Kidney epithelial cell (primary cell): Measurements from ENCODE around the gene EML3. TPM values are rescaled to one million over a fixed set of nuclear protein-coding genes. Genes with fewer than 3 reads are reported as not detected.
A peak's percentile ranks its signal among the peaks of the same experiment; 100 is the strongest.
"Not testable (repeated sequence)": the region's sequence is repeated elsewhere in the genome, so short reads cannot be mapped to it uniquely, and the experiment has no call there.

Experiments
- DNase-seq: peaks from one replicate; pipeline ENCODE4 v3.0.0-alpha.2; 2010; ENCODE audit warnings: low read depth
- H3K27me3 ChIP-seq: 2 replicates; pipeline ENCODE4 v1.6.0; 2011; ENCODE audit warnings: low read length; ENCODE audit not compliant: control insufficient read depth, insufficient read depth
- H3K36me3 ChIP-seq: 2 replicates; pipeline ENCODE4 v1.5.1; 2011; ENCODE audit warnings: low read length; ENCODE audit not compliant: control insufficient read depth, insufficient read depth
- H3K4me3 ChIP-seq: 2 replicates; pipeline ENCODE4 v1.5.1; 2011; ENCODE audit warnings: low read depth, mild to moderate bottlenecking, control low read depth, low read length
- CTCF ChIP-seq: IDR thresholded peaks from 2 replicates; pipeline ENCODE4 v1.5.1; 2011; ENCODE audit warnings: mild to moderate bottlenecking, moderate library complexity, low read length, control low read depth, inconsistent platforms; ENCODE audit not compliant: insufficient read depth, poor library complexity, severe bottlenecking
- total RNA-seq: library from RNA; depleted of rRNA; stranded (reverse); fragments of >200 nt; gene quantifications from 2 replicates; pipeline ENCODE4 v1.2.3, GENCODE V29; 2015

Gene EML3, protein sequence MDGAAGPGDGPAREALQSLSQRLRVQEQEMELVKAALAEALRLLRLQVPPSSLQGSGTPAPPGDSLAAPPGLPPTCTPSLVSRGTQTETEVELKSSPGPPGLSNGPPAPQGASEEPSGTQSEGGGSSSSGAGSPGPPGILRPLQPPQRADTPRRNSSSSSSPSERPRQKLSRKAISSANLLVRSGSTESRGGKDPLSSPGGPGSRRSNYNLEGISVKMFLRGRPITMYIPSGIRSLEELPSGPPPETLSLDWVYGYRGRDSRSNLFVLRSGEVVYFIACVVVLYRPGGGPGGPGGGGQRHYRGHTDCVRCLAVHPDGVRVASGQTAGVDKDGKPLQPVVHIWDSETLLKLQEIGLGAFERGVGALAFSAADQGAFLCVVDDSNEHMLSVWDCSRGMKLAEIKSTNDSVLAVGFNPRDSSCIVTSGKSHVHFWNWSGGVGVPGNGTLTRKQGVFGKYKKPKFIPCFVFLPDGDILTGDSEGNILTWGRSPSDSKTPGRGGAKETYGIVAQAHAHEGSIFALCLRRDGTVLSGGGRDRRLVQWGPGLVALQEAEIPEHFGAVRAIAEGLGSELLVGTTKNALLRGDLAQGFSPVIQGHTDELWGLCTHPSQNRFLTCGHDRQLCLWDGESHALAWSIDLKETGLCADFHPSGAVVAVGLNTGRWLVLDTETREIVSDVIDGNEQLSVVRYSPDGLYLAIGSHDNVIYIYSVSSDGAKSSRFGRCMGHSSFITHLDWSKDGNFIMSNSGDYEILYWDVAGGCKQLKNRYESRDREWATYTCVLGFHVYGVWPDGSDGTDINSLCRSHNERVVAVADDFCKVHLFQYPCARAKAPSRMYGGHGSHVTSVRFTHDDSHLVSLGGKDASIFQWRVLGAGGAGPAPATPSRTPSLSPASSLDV
- 20.9 and 21.1 TPM in 2 replicates for total RNA-seq

DNA sequence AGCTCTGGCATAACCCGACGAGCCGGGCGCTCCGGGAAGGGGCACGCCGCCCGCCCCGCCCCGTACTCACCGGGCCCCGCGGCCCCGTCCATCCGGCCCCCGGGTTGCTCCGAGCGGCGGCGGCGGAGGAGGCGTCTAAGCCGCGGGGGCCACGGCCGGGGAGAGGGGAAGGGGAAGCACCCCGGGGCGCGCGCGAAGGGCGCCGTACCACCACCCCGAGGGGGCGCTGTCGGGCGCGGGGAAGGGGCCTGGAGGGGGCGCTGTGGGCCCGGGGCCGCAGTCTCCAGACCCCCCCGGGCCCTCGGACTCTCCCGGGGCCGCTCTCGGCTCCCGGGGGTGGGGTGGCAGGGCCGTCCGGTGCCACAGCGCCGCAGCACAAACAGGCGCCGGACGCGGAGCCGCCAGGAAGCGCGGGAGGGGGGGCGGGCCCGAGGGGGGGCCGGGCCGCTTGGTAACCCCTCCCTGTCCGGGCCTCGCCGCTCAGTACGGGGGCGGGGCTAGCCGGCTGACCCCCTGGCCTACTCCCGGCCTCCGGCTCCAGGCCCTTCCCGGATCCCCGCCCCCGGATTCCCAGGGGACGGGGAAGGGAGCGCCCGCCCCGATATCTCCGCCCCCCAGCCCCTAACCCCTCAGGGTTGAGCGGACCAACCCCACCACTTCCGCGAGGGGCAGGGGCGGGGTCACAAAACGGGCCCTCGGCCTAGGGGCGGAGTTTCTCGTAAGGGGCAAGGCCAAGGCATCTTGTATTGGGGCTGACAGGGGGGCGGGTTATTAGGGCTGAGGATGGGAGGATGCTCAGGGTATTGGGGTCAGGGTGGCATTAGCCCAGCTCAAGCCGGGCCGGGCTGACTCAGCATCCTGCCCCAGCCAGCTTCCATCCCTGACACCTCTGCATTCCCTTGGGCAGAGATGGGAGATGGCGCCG, at the start of gene EML3, which contains the start of gene ROM1:
Gene EML3, minus strand, starts transcription at position 410 of the 925 bp plus-strand sequence. Its CDS starts 318 bp downstream, at position 92.
Gene ROM1, plus strand, starts transcription at position 892 of the 925 bp plus-strand sequence. Its CDS starts 25 bp downstream, at position 917.
- peak; percentile 63 for TF ChIP-seq CTCF
- H3K36me3 ChIP-seq = no peaks in the 10 kb centered on the region
- DNase-seq = no peak
- H3K27me3 ChIP-seq = no peaks in the 10 kb centered on the region
- H3K4me3 ChIP-seq = peak within 1 kb of the TSS; percentile 54

DNA sequence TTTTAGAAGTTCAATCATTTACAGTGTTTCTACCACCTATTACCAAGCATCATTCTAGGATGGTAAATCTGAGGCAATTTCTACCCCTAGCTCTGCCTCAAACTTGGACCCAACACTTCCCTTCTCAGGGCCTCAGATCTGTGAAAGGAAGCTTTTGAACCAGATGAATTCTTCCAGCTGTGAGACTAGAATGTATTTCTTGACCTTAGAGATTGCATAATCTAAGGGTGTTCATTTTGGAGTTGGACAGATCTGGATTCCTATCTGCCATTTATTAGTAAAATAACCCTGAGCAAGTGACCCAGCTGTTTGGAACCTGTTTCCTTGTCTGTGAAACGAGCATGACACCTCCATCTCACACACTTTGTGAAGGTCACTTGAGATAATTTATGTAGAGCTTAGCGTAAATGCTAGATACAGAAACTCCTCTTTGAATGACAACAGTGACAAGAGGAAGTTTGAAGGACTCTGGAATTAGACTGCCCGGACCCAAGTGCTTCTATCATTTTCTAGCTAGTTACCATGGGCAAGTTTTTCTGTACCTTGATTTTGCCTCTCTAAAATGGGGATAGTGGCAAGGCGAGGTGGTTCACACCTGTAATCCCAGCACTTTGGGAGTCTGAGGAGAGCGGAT, 44.3 kb upstream of the EML3 start:
- no peak for DNase-seq
- no peak for TF ChIP-seq CTCF
- Histone ChIP-seq H3K27me3 (no peaks in the 10 kb centered on the region), H3K4me3 (no peak overlapping the region), H3K36me3 (no peaks in the 10 kb centered on the region)

DNA sequence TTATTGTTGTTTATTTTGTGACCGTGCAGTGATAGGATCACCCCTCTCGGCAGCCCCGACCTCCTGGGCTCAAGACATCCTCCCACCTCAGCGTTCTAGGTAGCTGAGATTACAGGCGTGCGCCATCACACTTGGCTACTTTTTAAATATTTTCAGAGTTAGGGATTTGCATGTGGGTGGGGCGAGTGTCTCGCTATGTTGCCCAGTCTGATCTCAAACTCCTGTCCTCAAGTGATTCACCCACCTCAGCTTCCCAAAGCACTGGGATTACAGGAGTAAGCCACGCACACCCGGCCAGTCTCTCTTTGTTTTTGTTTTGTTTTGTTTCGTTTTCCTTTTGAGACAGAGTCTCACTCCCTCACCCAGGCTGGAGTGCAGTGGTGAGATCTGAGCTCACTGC, 41.7 kb upstream of the EML3 start:
- no peak for DNase-seq
- no peak for TF ChIP-seq CTCF

GRCh38 chr11:62652161-62653006, 39.8 kb upstream of the EML3 start:
- no peak for DNase-seq
- Histone ChIP-seq H3K36me3 (peaks cover 1% of the 10 kb centered on the region), H3K27me3 (no peaks in the 10 kb centered on the region), H3K4me3 (peak overlapping the region; percentile 85)
- no peak for TF ChIP-seq CTCF

More for the DNA sequence above, 41.7 kb upstream of the EML3 start:
- no peaks in the 10 kb centered on the region for H3K36me3 ChIP-seq
- no peaks in the 10 kb centered on the region for H3K27me3 ChIP-seq
- H3K4me3 ChIP-seq = no peak overlapping the region

- DNase-seq, H3K27me3 ChIP-seq, H3K36me3 ChIP-seq: not testable (repeated sequence)
These were observed 37.7 kb upstream of the EML3 start for GRCh38 chr11:62650283-62650682.

More at GRCh38 chr11:62650283-62650682, 37.7 kb upstream of the EML3 start:
- not testable (repeated sequence) for H3K4me3 ChIP-seq
